Cardiac fibroblast (primary cell): Measurements from ENCODE around the gene NRXN3.

Experiments
- DNase-seq, 2 donors: peaks; one replicate each; pipeline versions ENCODE4 v3.0.0 to v3.0.0-alpha.2; 2010; ENCODE audit warnings: low read depth in 2 of 2
- H3K4me3 ChIP-seq, 2 donors: replicated peaks in 1 of 2; 1 replicate in 1 of 2; 2 replicates in 1 of 2; pipeline ENCODE4 v1.5.1; 2011; ENCODE audit warnings: low read depth in 2 of 2, low read length in 2 of 2, mild to moderate bottlenecking in 2 of 2, moderate library complexity in 1 of 2
- TF ChIP-seq, protein P1 (sequence below): IDR thresholded peaks from one replicate; pipeline ENCODE4 v1.5.1; 2011; ENCODE audit warnings: low read depth, mild to moderate bottlenecking, low read length, inconsistent platforms

The NRXN3 gene

DNA sequence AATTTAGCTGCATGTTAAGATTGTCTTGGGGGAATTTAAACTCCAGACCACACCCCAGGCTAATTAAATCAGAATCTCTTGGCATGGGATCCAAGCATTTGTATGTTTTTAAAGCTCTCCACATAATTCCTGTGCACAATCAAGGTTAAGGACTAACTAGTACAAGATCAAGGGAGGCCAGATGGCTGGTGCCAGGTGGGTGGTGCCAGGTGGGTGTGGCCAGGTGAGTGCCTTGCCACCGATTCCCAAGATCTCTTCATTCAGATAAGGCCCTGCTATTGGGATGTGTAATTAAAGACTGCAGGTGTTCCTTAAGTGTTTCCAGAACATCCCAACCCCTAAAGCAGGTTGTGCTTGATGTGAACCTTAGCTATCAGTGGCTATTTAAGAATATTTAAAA, 75.1 kb downstream of the NRXN3 start:
- H3K4me3 ChIP-seq, result no peak overlapping the region
- TF ChIP-seq, protein P1, sequence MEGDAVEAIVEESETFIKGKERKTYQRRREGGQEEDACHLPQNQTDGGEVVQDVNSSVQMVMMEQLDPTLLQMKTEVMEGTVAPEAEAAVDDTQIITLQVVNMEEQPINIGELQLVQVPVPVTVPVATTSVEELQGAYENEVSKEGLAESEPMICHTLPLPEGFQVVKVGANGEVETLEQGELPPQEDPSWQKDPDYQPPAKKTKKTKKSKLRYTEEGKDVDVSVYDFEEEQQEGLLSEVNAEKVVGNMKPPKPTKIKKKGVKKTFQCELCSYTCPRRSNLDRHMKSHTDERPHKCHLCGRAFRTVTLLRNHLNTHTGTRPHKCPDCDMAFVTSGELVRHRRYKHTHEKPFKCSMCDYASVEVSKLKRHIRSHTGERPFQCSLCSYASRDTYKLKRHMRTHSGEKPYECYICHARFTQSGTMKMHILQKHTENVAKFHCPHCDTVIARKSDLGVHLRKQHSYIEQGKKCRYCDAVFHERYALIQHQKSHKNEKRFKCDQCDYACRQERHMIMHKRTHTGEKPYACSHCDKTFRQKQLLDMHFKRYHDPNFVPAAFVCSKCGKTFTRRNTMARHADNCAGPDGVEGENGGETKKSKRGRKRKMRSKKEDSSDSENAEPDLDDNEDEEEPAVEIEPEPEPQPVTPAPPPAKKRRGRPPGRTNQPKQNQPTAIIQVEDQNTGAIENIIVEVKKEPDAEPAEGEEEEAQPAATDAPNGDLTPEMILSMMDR, result no peak
- DNase-seq, result no peak

GRCh38 chr14:78248501-78249090, 78.4 kb downstream of the NRXN3 start:
- peak in 1 of 2 donors; percentile 1 for DNase-seq
- TF ChIP-seq, protein P1, result no peak
- H3K4me3 ChIP-seq, result no peak overlapping the region

- no peak overlapping the region for H3K4me3 ChIP-seq
- DNase-seq, result no peak
- TF ChIP-seq, protein P1, result no peak
Measured at GRCh38 chr14:78251308-78251707, 81.1 kb downstream of the NRXN3 start.

DNA sequence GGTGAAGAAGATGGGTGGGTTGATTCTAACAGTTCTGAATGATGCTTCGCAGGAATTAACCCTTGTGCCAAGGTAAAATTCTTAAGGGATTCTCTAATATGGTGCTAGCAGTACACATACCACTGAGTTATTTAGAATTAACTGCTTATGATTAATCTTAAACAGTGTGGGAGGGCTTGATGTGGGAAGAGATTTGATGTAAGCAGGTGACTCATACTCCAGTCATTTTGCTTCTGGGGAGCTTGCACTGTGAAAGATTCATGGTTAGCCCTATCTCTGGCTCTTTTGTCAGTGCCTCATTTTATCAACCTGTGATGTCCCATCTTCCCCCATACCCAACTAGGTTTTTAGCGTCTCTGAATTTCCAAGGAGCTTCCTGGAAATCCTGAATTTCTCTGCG, 83.8 kb downstream of the NRXN3 start:
- peak; percentile 11 to 35 for DNase-seq
- H3K4me3 ChIP-seq, result no peak overlapping the region
- TF ChIP-seq, protein P1, result no peak

DNA sequence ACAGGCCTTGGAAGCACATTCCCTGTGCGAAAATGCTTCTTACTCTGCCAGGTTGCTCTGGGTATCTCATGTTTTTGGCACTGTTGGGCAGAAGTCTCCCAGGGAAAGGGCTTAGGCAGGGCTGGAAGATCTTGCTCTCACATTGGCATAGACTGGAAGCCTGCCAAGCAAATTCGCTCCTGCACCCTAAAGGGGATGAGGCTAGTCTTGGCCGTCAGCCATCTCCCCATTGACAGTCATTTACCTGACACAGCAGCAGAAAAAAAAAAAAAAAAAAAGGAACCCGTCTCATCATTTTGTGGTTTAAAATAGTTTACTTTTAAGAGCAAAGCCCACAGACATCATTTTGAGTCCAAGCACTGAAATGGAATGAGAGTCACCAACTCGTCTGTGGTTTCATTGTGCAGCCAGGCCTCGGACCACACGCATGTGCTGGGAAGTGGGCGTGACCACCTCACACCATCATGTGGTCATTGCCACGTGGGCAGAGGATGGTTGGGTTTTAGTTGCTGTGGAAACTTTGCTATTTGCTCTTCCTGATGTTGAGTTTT, 84.8 kb downstream of the NRXN3 start:
- TF ChIP-seq, protein P1, result no peak
- peak in 1 of 2 donors; percentile 4 for DNase-seq

DNA sequence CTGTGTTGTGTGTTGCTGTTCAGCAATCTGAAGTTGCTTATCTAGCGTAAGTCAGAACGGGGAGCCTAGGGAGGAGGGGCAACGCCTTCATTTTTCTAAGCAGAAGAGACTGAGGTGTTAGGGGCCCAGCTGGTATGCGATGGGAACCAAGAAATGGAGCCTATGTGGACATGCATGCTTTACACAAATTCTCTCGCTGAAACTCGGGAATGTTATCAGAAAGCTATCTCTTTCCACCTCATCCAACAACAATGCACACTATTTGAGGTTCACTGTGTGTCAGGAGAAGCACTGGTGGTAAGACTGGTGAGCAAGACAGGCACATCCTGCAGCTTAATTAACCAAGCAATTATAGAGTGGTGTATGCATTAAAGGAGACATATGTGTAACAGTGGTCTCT, 89.7 kb downstream of the NRXN3 start:
- no peak overlapping the region for H3K4me3 ChIP-seq
- TF ChIP-seq, protein P1, result no peak
- DNase-seq, result no peak

More for the DNA sequence above, 84.8 kb downstream of the NRXN3 start:
- no peak overlapping the region for H3K4me3 ChIP-seq
